HG03175 (cell line): Measurements from ENCODE around the gene WASF1.

Experiments used
- ATAC-seq: cut with Tn5 transposase; IDR thresholded peaks from one replicate; pipeline ENCODE4 v1.9.1; 2021; ENCODE audit warnings: mild to moderate bottlenecking, moderate library complexity; ENCODE audit not compliant: unreplicated experiment

Gene WASF1

DNA sequence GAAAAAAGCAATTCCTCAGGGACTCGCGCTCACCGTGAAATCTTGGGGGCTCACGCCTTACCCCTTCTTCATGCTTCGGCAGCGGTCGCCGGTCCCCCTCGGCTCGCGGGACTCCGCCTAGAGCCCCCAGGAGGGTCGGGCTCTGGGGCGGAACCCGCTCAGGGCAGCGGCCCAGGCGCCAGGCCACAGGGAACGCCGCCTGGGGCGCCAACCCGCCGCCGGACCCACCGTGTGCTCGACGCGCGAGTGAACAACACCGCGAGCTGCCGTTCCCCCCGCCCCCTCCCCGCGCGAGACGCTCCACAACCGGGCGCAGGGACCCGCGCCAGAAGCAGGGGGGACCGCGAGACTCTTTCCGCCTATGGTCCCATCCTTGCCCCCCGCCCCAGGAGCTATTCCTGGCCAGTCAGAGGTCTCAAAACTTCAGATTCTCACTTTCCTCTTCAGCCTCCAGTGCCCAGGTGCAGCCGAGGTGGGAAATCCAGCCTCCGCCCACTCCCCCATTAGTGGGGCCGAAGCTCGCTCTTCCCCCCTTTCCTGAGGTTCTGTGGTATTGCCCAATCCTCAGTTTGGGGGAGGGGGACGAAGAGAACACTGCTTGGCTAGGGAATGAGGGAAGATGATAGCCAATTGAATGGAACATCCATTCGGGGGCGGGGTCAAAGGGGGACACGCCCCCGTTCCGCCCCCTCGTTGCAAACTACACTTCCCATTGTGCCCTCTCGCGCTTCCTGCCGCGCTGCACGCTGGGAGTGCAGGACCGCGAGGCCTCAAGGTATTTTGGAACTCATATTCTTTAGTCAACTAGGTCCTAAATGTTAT lies at the start of gene WASF1:
TSS of gene WASF1 (minus strand) at position 265 of the 822 bp plus-strand sequence. CDS start 52,069 bp downstream, outside the sequence.
- ATAC-seq = peak; percentile 90

DNA sequence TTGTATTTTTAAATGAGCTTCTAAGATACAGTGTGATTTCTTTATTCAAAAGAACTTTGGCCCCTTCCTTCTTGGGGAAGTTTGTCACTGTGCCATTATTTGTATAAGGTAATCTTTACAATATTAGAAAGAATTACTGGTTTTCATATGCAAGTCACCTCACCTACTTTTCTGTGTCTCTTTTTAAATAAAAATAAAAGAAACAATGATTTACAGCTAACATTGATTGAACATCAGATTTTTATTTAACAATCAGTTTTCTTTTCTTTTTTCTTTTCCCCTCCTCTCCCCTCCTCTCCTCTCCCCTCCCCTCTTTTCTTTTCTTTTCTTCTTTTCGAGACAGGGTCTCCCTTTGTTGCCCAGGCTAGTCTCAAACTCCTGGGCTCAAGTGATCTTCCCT lies 46.8 kb upstream of the WASF1 start:
- no peak for ATAC-seq

- ATAC-seq = no peak
Measured at GRCh38 chr6:110221738-110222137, 42.3 kb upstream of the WASF1 start.

- no peak for ATAC-seq
Measured at GRCh38 chr6:110217266-110217665, 37.8 kb upstream of the WASF1 start.

DNA sequence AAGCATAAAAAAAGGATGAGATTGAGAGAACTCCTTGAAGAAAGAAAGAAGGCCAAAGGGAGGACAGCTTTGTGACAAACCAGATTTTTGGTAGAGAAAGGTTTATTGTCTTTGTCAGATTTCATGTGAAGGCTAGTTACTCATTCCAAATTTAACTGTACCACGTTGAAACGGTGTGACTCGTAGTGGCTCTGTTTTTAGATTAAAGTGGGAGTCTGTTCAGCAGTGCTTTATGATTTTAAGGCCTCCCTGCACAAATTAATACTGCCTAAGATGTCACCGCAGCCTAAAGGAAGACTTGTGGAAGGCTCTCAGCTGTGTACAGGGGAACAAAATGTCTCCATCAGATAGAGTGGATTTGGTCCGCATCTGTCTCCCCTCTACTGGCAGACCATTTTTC lies 36.7 kb upstream of the WASF1 start:
- no peak for ATAC-seq

GRCh38 chr6:110214338-110214737 lies 34.9 kb upstream of the WASF1 start:
- no peak for ATAC-seq

GRCh38 chr6:110211753-110212152 lies 32.3 kb upstream of the WASF1 start:
- no peak for ATAC-seq

- no peak for ATAC-seq
Measured at GRCh38 chr6:110207652-110208051, 28.2 kb upstream of the WASF1 start.

GRCh38 chr6:110201151-110201884 lies 21.8 kb upstream of the WASF1 start:
- no peak for ATAC-seq

GRCh38 chr6:110198561-110198960 lies 19.1 kb upstream of the WASF1 start:
- ATAC-seq = no peak

DNA sequence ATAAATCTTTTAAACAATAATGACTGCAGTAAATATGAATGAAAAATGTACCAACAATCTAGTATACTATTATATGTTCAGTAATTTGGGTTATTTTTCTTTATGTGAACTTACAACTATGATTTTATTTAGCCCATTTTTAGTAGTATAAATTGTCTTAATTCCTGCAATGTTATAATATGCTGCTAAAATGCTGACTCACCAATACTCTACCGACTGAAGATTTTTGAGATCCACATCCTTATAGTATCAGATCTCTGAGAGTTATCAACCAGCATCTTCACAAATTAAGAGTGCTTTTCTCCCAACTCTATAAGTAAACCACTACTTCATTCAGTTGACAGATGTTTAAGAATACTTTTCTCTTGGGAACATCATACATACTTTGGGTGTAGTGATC lies 17.4 kb upstream of the WASF1 start:
- no peak for ATAC-seq

DNA sequence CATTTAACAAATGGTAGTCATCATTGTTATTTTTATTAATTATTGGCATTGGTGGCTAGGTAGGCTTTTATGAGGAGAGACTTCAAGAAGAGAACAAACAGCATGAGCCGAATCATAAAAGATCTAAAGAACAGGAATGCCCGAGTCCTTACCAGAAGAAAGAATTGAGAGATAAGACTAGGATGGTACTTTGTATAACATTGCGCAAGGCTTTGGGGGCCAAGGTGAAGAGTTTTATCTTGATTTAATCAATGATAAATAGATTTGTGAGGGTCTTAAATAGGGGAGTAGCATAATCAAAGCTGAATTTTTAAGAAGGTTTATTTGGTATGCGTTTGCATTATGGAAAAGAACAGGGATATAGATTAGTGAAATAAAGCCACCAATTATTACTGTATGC lies 16.2 kb upstream of the WASF1 start:
- ATAC-seq = no peak

- no peak for ATAC-seq
Measured at GRCh38 chr6:110191477-110191876, 12.0 kb upstream of the WASF1 start.

- no peak for ATAC-seq
Measured at GRCh38 chr6:110190726-110191125, 11.3 kb upstream of the WASF1 start.

- no peak for ATAC-seq
Measured at GRCh38 chr6:110188791-110189190, 9.3 kb upstream of the WASF1 start.

- ATAC-seq = peak; percentile 41
Measured at GRCh38 chr6:110185879-110186278, 6.4 kb upstream of the WASF1 start.

DNA sequence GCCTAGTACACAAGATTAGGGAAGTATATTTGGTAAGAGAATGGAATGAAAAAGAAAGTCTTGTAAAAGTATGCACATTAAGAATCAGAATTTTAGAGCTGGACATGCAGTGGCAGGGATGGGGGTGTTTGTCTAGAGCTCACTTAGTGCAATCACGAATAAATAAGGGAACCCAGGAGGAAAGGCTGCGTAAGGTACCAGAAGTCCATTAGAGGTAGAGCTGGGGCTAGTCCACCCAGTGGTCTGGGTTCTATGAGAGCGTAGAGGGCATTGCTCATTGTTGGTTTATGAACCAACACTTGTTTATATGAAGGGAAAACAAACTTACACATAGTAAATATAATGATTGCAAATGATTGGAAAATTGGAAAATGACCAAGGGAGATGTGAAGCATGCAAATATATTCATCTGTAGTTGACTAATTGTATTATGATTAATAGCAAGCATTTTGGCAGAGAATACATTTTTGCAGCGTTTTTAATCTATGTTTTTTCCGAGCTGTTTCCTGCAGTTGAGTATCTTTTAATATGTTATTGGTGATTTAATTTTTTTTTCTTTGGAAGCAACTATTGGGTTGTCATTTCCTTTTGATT lies 3.9 kb upstream of the WASF1 start:
- no peak for ATAC-seq

DNA sequence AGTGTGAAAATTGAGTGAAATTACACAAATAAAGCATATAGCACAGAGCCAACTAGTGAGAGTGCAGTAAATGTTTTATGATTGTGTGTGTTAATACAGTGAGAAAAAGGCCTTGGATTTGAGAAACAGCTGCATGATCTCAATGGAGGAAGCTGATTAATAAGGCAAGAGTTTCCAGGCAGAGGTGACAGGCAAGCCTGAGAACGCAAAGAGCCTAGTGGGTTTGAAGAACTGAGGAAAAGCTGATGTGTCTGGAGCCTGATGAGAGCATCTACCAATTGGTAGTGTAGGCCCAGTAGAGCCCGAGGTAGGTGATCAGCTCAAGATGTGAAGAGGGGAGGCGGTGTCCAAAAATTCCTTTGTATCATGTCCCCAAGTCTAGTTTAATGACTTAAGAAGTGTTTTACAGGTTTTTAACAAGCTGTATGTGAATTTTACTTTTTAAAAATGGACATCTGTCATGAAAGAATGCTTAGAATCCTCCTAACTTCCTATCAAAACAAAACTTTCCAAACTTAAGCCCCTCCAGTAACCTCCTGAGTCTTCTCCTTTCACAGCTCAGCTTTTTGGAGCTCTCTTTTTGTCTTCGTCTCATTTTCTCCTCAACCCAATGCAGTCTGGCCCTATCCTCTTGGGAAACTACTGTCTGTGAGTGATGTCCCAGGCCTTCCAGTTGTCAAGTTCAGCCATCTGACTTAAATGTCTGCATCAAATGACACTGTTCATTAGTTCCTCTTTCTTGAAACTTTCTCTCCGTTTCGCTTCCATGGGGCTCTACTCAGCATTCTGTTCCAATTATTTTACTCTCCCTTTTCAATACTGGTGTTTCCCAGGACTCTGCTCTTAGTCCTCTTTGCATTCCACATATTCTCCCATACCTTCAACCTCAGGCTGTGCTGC lies 1.9 kb upstream of the WASF1 start:
- peak; percentile 21 for ATAC-seq

GRCh38 chr6:110180228-110181008 lies 948 bp upstream of the WASF1 start, which contains the start of gene CDC40:
Gene CDC40, plus strand, starts transcription at chr6:110180427. Its CDS starts 18 bp downstream, at chr6:110180445.
- peak; percentile 47 for ATAC-seq
